ENCODE results near the gene NTM.

Gene NTM

DNA sequence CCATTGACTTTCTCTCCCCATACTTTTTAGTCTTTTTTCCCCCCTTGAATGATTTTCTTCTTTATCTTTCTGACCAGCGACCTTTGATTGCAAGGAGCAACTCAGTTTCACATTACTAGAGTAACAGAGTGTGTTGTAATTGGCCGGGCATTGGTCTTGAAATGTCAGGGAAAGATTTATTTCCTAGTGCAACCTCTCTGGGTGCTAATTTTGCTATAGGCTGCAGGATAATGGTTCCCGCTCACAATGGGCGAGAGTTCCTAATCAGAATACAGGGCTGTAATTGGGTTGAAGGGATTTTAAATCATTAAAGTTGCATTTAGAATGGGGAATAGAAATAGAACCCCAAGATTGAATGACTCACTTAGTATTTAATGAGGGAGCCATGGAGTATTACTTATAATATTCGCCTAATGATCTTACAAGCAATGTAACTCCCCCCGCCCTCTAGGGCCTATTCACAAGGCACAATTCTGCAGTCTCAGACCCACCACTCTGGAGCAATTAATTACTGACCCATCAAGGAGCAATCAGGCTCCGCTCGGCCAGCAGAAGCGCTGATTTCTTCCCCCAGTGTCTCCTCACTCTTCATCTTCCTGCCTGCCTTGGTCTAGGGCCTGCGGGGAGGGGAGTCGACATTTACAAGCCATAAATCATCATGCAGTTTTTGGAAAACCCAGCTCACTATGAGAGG lies 725.9 kb downstream of the NTM start:
- TF ChIP-seq, protein P1, sequence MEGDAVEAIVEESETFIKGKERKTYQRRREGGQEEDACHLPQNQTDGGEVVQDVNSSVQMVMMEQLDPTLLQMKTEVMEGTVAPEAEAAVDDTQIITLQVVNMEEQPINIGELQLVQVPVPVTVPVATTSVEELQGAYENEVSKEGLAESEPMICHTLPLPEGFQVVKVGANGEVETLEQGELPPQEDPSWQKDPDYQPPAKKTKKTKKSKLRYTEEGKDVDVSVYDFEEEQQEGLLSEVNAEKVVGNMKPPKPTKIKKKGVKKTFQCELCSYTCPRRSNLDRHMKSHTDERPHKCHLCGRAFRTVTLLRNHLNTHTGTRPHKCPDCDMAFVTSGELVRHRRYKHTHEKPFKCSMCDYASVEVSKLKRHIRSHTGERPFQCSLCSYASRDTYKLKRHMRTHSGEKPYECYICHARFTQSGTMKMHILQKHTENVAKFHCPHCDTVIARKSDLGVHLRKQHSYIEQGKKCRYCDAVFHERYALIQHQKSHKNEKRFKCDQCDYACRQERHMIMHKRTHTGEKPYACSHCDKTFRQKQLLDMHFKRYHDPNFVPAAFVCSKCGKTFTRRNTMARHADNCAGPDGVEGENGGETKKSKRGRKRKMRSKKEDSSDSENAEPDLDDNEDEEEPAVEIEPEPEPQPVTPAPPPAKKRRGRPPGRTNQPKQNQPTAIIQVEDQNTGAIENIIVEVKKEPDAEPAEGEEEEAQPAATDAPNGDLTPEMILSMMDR (conservative IDR thresholded peaks at IDR 0.05) = no peak
- no peak overlapping the region for H3K27ac ChIP-seq

GRCh38 chr11:132099692-132100091 lies 729.3 kb downstream of the NTM start:
- TF ChIP-seq, protein P1 (conservative IDR thresholded peaks at IDR 0.05) = no peak; the same call in 1 of the 2 replicates
- H3K27ac ChIP-seq = no peak overlapping the region

DNA sequence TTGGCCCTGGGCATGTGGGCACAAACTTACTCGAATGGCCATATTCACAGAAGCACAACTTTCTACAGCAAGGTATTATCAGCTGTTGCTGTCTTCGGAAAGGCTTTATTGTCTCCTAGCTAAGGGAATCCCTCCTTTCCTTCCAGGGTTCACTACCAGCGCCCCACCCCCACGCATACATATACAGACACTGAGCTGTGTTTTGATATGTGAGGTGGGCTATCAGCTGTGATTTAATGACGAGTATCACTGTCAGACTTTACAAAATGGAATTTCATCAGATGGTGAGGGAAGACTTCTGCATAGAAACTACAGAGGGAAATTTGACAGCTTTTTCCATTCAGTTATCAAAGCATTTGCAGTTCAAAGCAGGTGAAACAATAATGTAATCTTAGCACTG lies 730.2 kb downstream of the NTM start:
- no peak overlapping the region for H3K27ac ChIP-seq
- TF ChIP-seq, protein P1 (conservative IDR thresholded peaks at IDR 0.05) = no peak

GRCh38 chr11:132101881-132102280 lies 731.5 kb downstream of the NTM start:
- H3K27ac ChIP-seq = no peak overlapping the region
- TF ChIP-seq, protein P1 (conservative IDR thresholded peaks at IDR 0.05) = no peak

DNA sequence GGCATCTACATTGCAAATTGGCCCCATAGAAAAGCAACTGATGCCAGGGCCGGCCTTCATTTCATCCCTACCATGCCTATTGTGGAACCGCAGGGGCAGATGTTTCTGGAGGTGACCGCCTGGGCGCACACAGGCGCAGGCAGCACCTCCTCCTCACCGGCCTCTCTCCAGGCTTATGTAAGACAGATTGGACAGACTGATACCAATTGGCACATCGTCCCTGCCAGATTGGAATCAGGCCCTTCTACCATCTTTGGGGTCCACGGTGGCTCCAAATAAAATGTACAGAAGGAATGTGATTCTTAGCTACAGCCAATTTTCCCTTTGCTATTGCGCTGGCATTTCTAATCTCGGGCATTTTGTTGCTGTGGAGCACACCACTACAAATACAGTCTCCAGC lies 732.6 kb downstream of the NTM start:
- H3K27ac ChIP-seq = no peak overlapping the region
- TF ChIP-seq, protein P1 (conservative IDR thresholded peaks at IDR 0.05) = no peak

GRCh38 chr11:132106096-132106982 lies 735.9 kb downstream of the NTM start:
- TF ChIP-seq, protein P1 (conservative IDR thresholded peaks at IDR 0.05) = no peak

GRCh38 chr11:132111316-132111715 lies 740.9 kb downstream of the NTM start:
- no peak overlapping the region for H3K27ac ChIP-seq
- TF ChIP-seq, protein P1 (conservative IDR thresholded peaks at IDR 0.05) = no peak

More at GRCh38 chr11:132106096-132106982, 735.9 kb downstream of the NTM start:
- H3K27ac ChIP-seq = no peak overlapping the region

Data from VCaP (cell line).